NB4 (cell line): Measurements from ENCODE around the gene ENOX1.

ENCODE experiments used
- CTCF ChIP-seq: IDR thresholded peaks from one replicate; pipeline ENCODE4 v1.5.1; 2012; ENCODE audit warnings: low read depth, low read length
- MYC ChIP-seq: IDR thresholded peaks from 2 replicates; pipeline ENCODE4 v1.6.1; 2011; ENCODE audit warnings: low read depth, low read length
- POLR2A ChIP-seq: IDR thresholded peaks from 2 replicates; pipeline ENCODE4 v1.6.1; 2011; ENCODE audit warnings: mild to moderate bottlenecking; ENCODE audit not compliant: insufficient read length; ENCODE audit errors: extremely low read depth
- TF ChIP-seq, protein P1 (sequence below): IDR thresholded peaks from 2 replicates; pipeline ENCODE4 v1.6.1; 2011; ENCODE audit warnings: low read depth, low read length

GRCh38 chr13:43564952-43565351 is 221.8 kb downstream of the ENOX1 start:
- TF ChIP-seq CTCF: no peak
- TF ChIP-seq POLR2A: no peak
- no peak for TF ChIP-seq MYC
- TF ChIP-seq, protein P1, sequence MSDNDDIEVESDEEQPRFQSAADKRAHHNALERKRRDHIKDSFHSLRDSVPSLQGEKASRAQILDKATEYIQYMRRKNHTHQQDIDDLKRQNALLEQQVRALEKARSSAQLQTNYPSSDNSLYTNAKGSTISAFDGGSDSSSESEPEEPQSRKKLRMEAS: no peak
